Liver (tissue), 9 donors: ENCODE results near the gene TENM3. TPM values are rescaled to one million over a fixed set of nuclear protein-coding genes. Genes with fewer than 3 reads are reported as not detected.

Experiments
- DNase-seq: peaks from one replicate; pipeline ENCODE4 v3.0.0-alpha.2; 2017; ENCODE audit warnings: low spot score
- H3K27ac ChIP-seq, 2 donors: one replicate each; pipeline ENCODE4 v1.7.0; 2013; ENCODE audit warnings: inconsistent platforms in 2 of 2, low read length in 2 of 2, control low read depth in 1 of 2, low read depth in 1 of 2, mild to moderate bottlenecking in 1 of 2
- H3K27me3 ChIP-seq, 4 donors: one replicate each; pipeline versions ENCODE4 v1.6.1 to v1.7.0; 2013; ENCODE audit warnings: low read length in 3 of 4, inconsistent platforms in 1 of 4, mild to moderate bottlenecking in 1 of 4, moderate library complexity in 1 of 4; ENCODE audit not compliant: control insufficient read depth in 4 of 4, insufficient read depth in 4 of 4
- H3K36me3 ChIP-seq, 4 donors: one replicate each; pipeline versions ENCODE4 v1.6.1 to v1.7.0; 2013; ENCODE audit warnings: low read length in 3 of 4, mild to moderate bottlenecking in 3 of 4, low read depth in 1 of 4, moderate library complexity in 1 of 4; ENCODE audit not compliant: control insufficient read depth in 4 of 4, insufficient read depth in 3 of 4
- H3K4me1 ChIP-seq, 4 donors: one replicate each; pipeline versions ENCODE4 v1.6.1 to v1.7.0; 2013; ENCODE audit warnings: low read length in 3 of 4, mild to moderate bottlenecking in 3 of 4, moderate library complexity in 1 of 4; ENCODE audit not compliant: control insufficient read depth in 4 of 4, insufficient read depth in 4 of 4
- H3K4me3 ChIP-seq, 3 donors: one replicate each; pipeline versions ENCODE4 v1.6.1 to v1.7.0; 2013; ENCODE audit warnings: low read length in 3 of 3, control low read depth in 1 of 3, low read depth in 1 of 3, mild to moderate bottlenecking in 1 of 3
- H3K9ac ChIP-seq, 2 donors: one replicate each; pipeline ENCODE4 v1.7.0; 2013; ENCODE audit warnings: low read length in 2 of 2, mild to moderate bottlenecking in 2 of 2, moderate library complexity in 2 of 2, control low read depth in 1 of 2, low read depth in 1 of 2
- H3K9me3 ChIP-seq, 4 donors: one replicate each; pipeline versions ENCODE4 v1.6.1 to v1.7.0; 2013; ENCODE audit warnings: low read length in 3 of 4; ENCODE audit not compliant: control insufficient read depth in 4 of 4
- EGR1 ChIP-seq, 2 donors: IDR thresholded peaks; 2 replicates each; pipeline ENCODE4 v1.6.1; 2016 to 2018; ENCODE audit warnings: antibody characterized with exemption in 2 of 2, low read depth in 2 of 2
- FOXA1 ChIP-seq: IDR thresholded peaks from 2 replicates; pipeline ENCODE4 v1.6.1; 2016; ENCODE audit warnings: antibody characterized with exemption
- FOXA2 ChIP-seq: IDR thresholded peaks from 2 replicates; pipeline ENCODE4 v1.6.1; 2016; ENCODE audit warnings: antibody characterized with exemption
- GABPA ChIP-seq, 2 donors: IDR thresholded peaks in 1 of 2; conservative IDR thresholded peaks in 1 of 2; 2 replicates each; pipeline ENCODE4 v1.6.1; 2016; ENCODE audit warnings: antibody characterized with exemption in 2 of 2, mild to moderate bottlenecking in 1 of 2, moderate library complexity in 1 of 2
- HNF4A ChIP-seq, 2 donors: conservative IDR thresholded peaks; 2 replicates each; pipeline ENCODE4 v1.6.1; 2016; ENCODE audit warnings: antibody characterized with exemption in 2 of 2, mild to moderate bottlenecking in 2 of 2
- HNF4G ChIP-seq: IDR thresholded peaks from 2 replicates; pipeline ENCODE4 v1.6.1; 2016; ENCODE audit warnings: antibody characterized with exemption
- JUND ChIP-seq, 2 donors: IDR thresholded peaks; 2 replicates each; pipeline ENCODE4 v1.6.1; 2016; ENCODE audit warnings: antibody characterized with exemption in 2 of 2
- NR2F2 ChIP-seq: IDR thresholded peaks from 2 replicates; pipeline ENCODE4 v1.6.1; 2016; ENCODE audit warnings: antibody characterized with exemption
- RAD21 ChIP-seq, 2 donors: IDR thresholded peaks; 2 replicates each; pipeline ENCODE4 v1.6.1; 2016; ENCODE audit warnings: antibody characterized with exemption in 2 of 2, mild to moderate bottlenecking in 2 of 2
- RXRA ChIP-seq, 2 donors: IDR thresholded peaks; 2 replicates each; pipeline ENCODE4 v1.6.1; 2017 to 2018; ENCODE audit warnings: antibody characterized with exemption in 2 of 2, mild to moderate bottlenecking in 1 of 2
- SP1 ChIP-seq: IDR thresholded peaks from 2 replicates; pipeline ENCODE4 v1.6.1; 2018; ENCODE audit warnings: antibody characterized with exemption, mild to moderate bottlenecking
- TAF1 ChIP-seq: conservative IDR thresholded peaks from 2 replicates; pipeline ENCODE4 v1.6.1; 2016; ENCODE audit warnings: antibody characterized with exemption, mild to moderate bottlenecking
- YY1 ChIP-seq: IDR thresholded peaks from 2 replicates; pipeline ENCODE4 v1.6.1; 2016; ENCODE audit warnings: antibody characterized with exemption, mild to moderate bottlenecking
- polyA plus RNA-seq, 2 donors: library from polyadenylated mRNA; stranded (reverse) in 1 of 2; unstranded in 1 of 2; fragments of 200-250 nt in 1 of 2; fragments of >200 nt in 1 of 2; fragmentation: Nextera tagmentation in 1 of 2; extraction: Ambion mirVana in 1 of 2; gene quantifications; one replicate each; pipeline versions ENCODE4 v1.2.1 to v1.2.3, GENCODE V29; 2013 to 2015
- total RNA-seq, 2 donors: library from RNA; depleted of rRNA; stranded (reverse); fragments of >200 nt; gene quantifications; one replicate each; pipeline ENCODE4 v1.2.3, GENCODE V29; 2014
- TF ChIP-seq, protein P1 (sequence below): IDR thresholded peaks from 2 replicates; pipeline ENCODE4 v1.6.1; 2016; ENCODE audit warnings: antibody characterized with exemption
- TF ChIP-seq, protein P2 (sequence below): IDR thresholded peaks from 2 replicates; pipeline ENCODE4 v1.6.1; 2016; ENCODE audit warnings: antibody characterized with exemption, mild to moderate bottlenecking
- TF ChIP-seq, protein P3 (sequence below): IDR thresholded peaks from 2 replicates; pipeline ENCODE4 v1.6.1; 2016; ENCODE audit warnings: antibody characterized with exemption
- TF ChIP-seq, protein P4 (sequence below): fragments of 150-350 bp; IDR thresholded peaks from 2 replicates; pipeline ENCODE4 v1.5.1; 2017; ENCODE audit warnings: improper control_type of control experiment, low read depth, low read length; ENCODE audit not compliant: missing input control
- TF ChIP-seq, protein P5 (sequence below): IDR thresholded peaks from 2 replicates; pipeline ENCODE4 v1.6.1; 2016; ENCODE audit warnings: antibody characterized with exemption
- donor health status: healthy.
- donor health status: healthy.
- donor health status: healthy.
- donor health status: healthy.
- donor health status: healthy.

Gene TENM3
- total and polyA plus RNA-seq, 4 donors, result 0.32 to 16.8 (median 0.70) TPM

DNA sequence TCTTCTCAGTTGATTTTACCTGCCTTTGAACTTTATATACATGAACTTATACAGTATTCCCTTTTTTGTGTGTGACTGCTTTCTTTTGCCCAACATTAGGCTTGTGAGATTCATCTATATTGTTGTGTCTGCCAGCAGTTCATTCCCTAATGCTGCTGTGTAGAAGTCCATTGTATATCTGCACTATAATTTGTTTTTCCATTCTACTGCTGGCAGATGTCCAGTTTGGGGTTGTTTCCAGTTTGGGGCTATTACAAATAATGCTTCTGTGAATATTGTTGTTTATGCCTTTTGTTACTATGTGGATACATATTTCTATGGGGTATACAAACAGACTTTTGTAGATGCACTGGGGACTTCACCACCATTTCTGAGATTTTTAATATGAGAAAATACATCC lies 405.6 kb downstream of the TENM3 start:
- TF ChIP-seq HNF4G (no peak), HNF4A (conservative IDR thresholded peaks at IDR 0.05) (no peak), JUND (IDR thresholded peaks at IDR 0.05) (no peak), TAF1 (no peak), EGR1 (IDR thresholded peaks at IDR 0.05; ENCODE audit: low read depth in 2 of 2) (no peak), YY1 (no peak), RAD21 (IDR thresholded peaks at IDR 0.05) (no peak), SP1 (no peak), RXRA (IDR thresholded peaks at IDR 0.05) (no peak), FOXA2 (no peak), GABPA (IDR thresholded peaks at IDR 0.05 in 1 of 2, conservative IDR thresholded peaks at IDR 0.05 in 1 of 2) (no peak), NR2F2 (no peak), FOXA1 (no peak)
- TF ChIP-seq, protein P1, sequence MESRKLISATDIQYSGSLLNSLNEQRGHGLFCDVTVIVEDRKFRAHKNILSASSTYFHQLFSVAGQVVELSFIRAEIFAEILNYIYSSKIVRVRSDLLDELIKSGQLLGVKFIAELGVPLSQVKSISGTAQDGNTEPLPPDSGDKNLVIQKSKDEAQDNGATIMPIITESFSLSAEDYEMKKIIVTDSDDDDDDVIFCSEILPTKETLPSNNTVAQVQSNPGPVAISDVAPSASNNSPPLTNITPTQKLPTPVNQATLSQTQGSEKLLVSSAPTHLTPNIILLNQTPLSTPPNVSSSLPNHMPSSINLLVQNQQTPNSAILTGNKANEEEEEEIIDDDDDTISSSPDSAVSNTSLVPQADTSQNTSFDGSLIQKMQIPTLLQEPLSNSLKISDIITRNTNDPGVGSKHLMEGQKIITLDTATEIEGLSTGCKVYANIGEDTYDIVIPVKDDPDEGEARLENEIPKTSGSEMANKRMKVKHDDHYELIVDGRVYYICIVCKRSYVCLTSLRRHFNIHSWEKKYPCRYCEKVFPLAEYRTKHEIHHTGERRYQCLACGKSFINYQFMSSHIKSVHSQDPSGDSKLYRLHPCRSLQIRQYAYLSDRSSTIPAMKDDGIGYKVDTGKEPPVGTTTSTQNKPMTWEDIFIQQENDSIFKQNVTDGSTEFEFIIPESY, result no peak
- TF ChIP-seq, protein P2, sequence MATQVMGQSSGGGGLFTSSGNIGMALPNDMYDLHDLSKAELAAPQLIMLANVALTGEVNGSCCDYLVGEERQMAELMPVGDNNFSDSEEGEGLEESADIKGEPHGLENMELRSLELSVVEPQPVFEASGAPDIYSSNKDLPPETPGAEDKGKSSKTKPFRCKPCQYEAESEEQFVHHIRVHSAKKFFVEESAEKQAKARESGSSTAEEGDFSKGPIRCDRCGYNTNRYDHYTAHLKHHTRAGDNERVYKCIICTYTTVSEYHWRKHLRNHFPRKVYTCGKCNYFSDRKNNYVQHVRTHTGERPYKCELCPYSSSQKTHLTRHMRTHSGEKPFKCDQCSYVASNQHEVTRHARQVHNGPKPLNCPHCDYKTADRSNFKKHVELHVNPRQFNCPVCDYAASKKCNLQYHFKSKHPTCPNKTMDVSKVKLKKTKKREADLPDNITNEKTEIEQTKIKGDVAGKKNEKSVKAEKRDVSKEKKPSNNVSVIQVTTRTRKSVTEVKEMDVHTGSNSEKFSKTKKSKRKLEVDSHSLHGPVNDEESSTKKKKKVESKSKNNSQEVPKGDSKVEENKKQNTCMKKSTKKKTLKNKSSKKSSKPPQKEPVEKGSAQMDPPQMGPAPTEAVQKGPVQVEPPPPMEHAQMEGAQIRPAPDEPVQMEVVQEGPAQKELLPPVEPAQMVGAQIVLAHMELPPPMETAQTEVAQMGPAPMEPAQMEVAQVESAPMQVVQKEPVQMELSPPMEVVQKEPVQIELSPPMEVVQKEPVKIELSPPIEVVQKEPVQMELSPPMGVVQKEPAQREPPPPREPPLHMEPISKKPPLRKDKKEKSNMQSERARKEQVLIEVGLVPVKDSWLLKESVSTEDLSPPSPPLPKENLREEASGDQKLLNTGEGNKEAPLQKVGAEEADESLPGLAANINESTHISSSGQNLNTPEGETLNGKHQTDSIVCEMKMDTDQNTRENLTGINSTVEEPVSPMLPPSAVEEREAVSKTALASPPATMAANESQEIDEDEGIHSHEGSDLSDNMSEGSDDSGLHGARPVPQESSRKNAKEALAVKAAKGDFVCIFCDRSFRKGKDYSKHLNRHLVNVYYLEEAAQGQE, result no peak
- TF ChIP-seq, protein P3, sequence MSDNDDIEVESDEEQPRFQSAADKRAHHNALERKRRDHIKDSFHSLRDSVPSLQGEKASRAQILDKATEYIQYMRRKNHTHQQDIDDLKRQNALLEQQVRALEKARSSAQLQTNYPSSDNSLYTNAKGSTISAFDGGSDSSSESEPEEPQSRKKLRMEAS, result no peak
- TF ChIP-seq, protein P4, sequence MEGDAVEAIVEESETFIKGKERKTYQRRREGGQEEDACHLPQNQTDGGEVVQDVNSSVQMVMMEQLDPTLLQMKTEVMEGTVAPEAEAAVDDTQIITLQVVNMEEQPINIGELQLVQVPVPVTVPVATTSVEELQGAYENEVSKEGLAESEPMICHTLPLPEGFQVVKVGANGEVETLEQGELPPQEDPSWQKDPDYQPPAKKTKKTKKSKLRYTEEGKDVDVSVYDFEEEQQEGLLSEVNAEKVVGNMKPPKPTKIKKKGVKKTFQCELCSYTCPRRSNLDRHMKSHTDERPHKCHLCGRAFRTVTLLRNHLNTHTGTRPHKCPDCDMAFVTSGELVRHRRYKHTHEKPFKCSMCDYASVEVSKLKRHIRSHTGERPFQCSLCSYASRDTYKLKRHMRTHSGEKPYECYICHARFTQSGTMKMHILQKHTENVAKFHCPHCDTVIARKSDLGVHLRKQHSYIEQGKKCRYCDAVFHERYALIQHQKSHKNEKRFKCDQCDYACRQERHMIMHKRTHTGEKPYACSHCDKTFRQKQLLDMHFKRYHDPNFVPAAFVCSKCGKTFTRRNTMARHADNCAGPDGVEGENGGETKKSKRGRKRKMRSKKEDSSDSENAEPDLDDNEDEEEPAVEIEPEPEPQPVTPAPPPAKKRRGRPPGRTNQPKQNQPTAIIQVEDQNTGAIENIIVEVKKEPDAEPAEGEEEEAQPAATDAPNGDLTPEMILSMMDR, result no peak
- TF ChIP-seq, protein P5, sequence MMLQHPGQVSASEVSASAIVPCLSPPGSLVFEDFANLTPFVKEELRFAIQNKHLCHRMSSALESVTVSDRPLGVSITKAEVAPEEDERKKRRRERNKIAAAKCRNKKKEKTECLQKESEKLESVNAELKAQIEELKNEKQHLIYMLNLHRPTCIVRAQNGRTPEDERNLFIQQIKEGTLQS, result no peak
- Histone ChIP-seq H3K36me3 (no peaks in the 10 kb centered on the region), H3K4me3 (no peak overlapping the region), H3K27ac (no peak overlapping the region), H3K9me3 (peaks cover 0 to 7% (median 2%) of the 10 kb centered on the region in 4 donors), H3K9ac (no peak overlapping the region), H3K27me3 (no peaks in the 10 kb centered on the region), H3K4me1 (no peaks in the 10 kb centered on the region)
- DNase-seq, result no peak
